ENCODE data around the gene VSTM2B.

Gene VSTM2B

DNA sequence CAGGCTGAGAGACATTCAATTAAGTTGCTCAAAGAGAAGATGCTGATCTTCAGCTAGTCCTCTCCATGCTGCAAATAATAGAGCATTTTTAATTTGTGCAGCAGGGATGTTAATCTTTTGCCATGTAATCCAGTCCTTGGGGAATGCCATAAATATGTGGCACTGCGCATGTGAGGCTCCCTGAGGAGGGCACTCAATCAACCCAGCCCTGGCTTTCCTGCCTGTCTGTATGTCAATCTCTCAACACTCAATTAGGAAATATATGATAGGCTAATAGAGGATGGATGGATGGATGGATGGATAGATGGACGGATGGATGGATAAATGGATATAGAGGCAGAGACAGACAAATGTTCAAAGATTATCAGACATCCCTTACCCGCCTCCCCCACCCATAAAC, 48.7 kb downstream of the VSTM2B start:
- no peak overlapping the region for H3K4me3 ChIP-seq (ENCODE audit: low read length)
- DNase-seq (ENCODE audit: low read depth, low spot score), result no peak

DNA sequence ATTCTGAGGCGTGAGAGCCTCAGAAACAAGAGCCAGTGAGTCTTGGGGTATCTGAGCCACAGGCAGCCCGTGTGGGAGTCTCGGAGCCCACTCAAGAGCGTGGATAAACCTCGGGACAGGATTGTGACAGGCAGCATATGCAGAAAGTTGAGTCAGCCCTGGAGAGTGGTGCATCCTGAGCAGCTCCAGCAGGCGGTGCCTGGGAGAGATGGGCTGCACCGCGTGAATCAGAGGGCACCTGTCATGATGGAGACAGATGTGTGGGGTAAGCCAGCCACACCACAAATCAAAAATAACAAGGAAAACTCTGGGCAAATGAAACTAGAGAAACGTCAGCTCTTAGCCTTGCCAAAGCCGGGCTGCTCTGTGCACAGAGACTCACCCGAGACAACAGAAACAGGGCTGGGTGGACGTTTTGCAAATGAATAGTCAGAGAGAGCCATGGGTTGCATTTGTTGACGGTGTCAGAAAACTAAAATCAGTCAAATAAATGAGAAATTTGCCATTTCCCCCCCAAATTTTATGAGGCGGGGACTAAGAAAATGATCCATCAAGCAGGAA, 50.3 kb downstream of the VSTM2B start:
- H3K4me3 ChIP-seq (ENCODE audit: low read length), result no peak overlapping the region
- no peak for DNase-seq (ENCODE audit: low read depth, low spot score)

DNA sequence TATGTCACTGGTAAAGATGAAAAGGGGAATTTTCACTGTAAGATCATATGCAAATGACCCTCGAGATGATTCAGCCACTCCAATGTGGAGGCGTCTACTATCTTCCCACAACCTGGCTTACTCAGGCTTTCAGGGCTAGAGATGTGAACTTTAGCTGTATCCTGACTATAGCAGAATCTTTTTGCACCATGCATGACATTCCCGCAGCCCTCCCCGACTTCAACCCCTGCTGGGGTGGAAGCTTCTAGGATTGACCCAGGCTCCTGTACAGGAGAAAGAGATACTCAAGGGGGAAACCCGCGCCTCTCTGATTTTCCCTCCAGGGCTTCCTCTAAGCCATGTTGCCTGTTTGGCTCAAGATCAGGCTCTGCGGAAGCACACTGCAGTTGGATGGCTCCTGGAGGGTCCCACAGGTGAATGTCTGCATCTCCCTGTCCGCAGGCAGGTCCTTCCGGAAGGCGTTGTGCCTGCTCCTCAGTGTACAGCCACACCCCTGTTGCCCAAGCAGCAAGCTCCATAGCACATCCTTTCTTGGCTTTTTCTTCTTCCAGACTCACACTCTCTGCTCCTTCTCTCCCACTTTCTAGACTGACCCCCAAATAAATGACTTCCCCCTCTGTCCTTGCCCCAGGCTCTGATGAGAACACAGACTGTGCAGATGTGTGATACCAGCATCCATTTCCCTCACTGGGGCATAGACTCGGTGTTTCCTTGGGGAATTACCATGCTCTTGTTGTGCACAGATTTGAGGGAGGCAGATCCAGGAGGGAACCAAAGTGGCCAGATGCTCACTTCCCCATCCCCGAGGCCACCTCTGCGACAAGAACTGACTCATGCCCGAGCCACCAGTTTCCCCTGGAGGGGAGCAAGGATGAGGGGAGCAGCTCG, 51.2 kb downstream of the VSTM2B start:
- DNase-seq (ENCODE audit: low read depth, low spot score), result no peak

DNA sequence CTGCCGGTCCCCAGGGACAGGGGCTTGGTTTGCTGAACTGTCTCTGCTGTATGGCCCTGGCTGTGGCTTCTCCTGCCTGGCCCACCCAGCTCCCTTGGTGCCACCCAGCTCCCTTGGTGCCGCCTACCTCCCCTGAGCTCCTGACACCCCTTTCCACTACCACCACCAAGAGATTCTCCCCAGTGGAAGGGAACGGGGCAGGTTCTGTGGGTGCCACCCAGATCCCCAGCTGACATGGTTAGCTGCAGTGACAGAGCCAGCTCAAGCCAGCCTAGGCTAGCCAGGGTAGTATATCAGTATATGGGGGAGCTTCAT, 51.8 kb downstream of the VSTM2B start:
- no peak for DNase-seq (ENCODE audit: low read depth, low spot score)
- H3K4me3 ChIP-seq (ENCODE audit: low read length), result no peak overlapping the region

More for the DNA sequence above, 51.2 kb downstream of the VSTM2B start:
- no peak overlapping the region for H3K4me3 ChIP-seq (ENCODE audit: low read length)

DNA sequence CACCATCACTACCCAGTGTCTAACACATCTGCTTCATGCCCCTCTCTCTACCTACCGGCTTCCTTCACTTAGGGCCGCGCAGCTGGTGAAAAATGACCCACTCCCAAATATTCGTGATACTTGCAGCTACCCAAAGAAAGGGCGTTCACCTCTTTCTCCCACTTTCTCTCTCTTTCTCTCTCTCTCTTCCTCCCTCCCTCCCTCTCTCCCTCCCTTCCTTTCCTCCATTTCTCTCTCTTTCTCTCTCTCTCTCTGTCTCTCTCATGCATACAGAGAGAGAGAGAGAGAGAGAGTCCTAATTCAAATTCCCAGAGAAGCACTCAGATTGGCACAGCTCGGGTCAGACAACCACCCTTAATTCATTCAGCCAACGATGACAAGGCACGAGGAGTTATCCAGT, 52.6 kb downstream of the VSTM2B start:
- no peak overlapping the region for H3K4me3 ChIP-seq (ENCODE audit: low read length)
- no peak for DNase-seq (ENCODE audit: low read depth, low spot score)

DNA sequence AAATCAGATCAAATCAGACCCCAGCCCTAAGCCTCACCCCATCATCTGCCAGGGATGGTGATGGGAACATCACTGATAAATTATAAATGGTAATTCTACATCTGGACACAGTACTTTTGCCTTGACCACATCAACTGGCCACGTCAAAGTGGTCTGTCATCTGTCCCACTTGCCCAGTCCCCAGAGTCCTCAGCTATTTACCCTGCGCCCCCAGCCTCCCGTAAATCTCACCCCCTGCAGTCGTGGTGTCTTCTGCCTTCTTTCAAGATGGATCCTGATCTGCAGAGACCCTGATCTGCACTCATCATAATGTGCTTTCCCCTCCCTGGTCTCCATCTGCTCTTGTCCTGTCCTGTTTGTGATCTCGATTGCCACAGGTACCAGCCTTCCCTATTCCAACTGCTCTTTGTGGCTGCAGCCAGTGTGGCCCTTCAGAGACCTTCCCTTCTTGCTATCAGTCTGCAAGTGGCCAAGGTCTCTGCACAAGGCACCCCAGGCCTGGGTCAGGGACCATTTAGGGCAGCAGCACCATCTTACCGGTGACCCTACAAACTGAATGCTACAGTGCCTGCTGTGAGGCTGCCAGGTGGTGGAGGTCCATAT, 53.6 kb downstream of the VSTM2B start:
- no peak overlapping the region for H3K4me3 ChIP-seq (ENCODE audit: low read length)
- DNase-seq (ENCODE audit: low read depth, low spot score), result no peak

DNA sequence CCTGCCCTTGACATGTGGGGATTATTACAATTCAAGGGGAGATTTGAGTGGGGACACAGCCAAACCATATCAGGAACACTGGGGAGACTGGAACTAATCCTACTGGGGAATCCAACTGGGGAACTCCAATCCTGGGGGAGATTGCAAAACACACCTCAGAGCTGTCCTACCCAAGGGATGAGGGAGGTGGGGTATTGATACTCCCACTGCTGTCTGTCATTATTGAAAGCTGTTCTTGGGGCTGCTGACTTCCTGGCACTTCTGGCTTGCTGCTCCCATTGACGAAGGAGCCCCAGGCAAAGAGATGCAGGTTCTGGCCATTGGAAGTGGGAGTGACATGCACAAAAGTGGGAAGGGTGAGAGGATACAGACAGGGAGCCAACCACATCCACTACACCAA, 55.6 kb downstream of the VSTM2B start:
- no peak overlapping the region for H3K4me3 ChIP-seq (ENCODE audit: low read length)
- DNase-seq (ENCODE audit: low read depth, low spot score), result no peak

DNA sequence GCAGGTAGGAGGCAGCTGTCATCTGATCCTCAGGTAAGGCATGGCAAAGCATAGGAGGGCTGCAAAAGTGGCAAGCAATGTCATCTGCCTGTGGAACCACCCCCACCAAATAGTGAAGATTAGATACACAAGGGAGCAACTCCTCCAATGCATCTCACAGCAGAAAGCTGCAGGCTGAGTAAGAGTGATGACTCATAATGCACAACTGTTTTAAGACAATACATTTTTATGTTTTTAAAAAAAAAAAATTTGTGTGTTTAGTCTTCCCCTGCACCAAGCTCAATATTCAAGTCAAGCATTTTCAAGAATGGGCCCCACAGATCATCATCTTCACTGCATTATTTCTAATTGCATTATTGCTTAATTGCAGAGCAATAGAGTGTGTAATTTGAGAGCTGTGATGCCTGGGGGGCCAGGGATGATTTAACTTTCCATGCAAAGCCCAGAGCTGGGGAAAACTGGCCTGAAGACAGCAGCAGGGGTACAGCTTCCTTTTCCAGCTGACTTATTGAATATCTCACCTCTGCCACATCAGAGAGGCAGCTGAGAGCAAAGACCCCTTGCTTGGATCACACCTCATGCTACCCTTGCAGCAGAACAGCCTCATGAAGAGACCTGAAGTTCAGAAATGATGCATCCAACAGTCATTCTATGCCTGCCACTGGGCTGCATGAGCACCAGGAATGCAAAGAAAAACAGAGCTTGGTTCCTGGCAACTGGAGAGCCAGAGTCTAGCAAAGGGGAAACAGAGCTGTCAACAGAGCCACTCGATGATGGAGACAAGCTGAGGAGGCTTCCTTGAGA, 57.6 kb downstream of the VSTM2B start:
- no peak overlapping the region for H3K4me3 ChIP-seq (ENCODE audit: low read length)

DNA sequence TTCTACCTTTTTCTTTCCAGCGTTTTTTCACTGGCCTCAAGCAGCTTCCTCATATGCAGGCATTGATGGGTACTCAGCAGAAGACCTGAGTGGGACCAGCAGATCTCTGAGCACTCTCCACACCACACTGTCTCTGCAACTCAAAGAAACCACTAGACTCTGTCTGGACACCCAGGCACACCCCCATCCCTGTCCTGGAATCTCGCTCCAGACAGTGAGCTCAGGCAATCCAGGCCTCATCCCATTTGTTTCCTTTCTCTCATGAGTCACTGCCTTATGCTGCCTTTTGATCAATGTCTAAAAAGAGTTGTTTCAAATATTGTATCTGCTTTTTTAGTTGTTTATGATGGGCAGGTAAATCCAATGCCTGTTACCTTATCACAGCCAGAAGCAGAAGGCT, 60.6 kb downstream of the VSTM2B start:
- H3K4me3 ChIP-seq (ENCODE audit: low read length), result no peak overlapping the region
- no peak for DNase-seq (ENCODE audit: low read depth, low spot score)

More for the DNA sequence above, 57.6 kb downstream of the VSTM2B start:
- DNase-seq (ENCODE audit: low read depth, low spot score), result no peak

DNA sequence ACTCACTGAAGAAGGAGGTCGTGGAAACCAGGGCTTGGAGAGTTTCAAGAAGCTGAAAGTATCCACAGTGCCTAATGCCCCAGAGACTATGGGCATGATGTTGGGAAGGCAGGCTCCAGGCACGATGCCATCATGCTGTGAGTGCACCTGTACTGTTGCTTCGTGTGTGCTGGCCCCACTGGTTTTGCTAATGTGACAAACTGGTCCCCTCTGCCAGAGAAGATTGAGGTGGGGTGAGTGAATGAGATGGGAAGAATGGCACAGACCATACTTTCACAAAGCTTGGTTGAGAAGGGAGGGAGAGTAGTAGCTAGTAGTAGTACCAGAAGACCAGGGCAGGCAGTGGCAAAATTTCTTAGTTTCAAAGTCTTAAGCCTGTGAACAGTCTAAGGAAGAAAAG, 61.3 kb downstream of the VSTM2B start:
- no peak overlapping the region for H3K4me3 ChIP-seq (ENCODE audit: low read length)
- no peak for DNase-seq (ENCODE audit: low read depth, low spot score)

DNA sequence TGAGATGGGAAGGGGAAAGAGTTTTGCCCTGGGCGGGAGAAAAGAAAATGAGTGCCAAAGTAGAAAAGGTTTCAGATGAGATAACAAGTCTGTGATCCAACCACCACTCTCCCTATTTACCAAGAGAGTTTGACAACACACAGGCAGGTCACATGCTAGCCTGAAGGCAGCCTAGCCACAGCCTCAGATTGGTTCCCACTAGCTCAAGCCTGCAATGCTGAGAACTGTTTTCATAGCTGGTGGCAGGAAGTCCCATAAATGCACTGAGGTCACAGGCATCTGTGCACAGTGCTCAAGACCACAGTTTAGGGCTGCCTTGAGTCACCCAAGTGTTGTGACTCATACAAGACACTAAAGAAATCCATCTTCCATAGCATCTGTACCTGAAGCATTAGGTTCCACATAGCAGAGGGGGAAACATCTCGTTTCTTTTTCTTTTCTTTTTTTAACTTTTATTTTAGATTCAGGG, 61.8 kb downstream of the VSTM2B start:
- peak; percentile 73 for DNase-seq (ENCODE audit: low read depth, low spot score)
- no peak overlapping the region for H3K4me3 ChIP-seq (ENCODE audit: low read length)

DNA sequence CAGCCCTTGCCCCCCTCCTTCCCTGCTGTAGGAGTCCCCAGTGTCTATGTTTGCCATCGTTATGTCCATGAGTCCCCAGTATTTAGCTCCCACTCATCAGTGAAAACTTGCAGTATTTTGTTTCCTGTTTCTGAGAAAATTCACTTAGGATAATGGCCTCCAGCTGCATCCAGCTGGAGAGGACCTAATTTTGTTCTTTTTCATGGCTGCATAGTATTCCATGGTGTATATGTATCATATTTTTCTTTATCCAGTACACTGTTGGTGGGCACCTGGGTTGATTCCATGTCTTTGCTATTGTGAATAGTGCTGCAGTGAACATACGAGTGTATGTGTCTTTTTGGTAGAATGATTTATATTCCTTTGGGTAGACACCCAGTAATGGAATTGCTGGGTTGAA, 62.3 kb downstream of the VSTM2B start:
- DNase-seq (ENCODE audit: low read depth, low spot score), result no peak
- no peak overlapping the region for H3K4me3 ChIP-seq (ENCODE audit: low read length)

DNA sequence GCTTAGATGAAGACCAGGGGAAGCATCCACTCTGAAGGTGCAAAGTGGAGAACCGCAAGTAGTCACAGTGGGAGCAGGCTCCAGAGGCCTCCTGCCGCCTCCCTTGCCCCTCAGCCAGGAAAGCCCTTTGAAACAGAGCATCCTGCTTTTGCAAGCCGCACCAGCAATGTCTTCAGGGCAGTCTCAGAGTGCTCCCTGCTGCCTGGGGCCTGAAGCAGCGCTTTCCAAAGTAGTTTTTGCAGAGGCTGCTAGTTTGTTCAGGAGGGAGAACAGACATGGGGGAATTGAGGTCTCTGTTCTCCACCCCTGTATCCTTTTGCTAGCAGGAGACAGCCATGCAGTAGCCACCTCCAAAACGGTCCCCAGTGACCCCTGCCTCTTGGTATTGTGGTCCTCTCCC, 64.5 kb downstream of the VSTM2B start:
- DNase-seq (ENCODE audit: low read depth, low spot score), result no peak
- no peak overlapping the region for H3K4me3 ChIP-seq (ENCODE audit: low read length)

DNA sequence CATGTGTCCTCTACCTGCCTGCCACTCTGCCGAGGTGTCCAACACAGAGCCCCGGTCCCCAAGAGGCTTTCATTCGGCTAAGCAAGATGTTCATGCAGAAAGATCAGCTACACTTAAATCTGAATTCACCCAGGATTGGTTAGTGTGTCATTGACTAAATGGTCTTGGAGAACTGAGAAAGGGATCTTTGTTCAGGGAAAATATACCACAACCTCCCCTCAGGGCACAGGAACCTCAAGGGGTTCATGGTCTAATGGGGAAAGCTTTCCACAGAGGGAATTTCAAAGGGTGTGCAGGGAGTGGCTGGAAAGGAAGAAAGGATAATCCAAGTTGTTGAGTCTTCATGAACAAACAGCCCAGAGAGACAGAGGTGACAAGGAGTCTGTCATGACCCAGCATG, 65.9 kb downstream of the VSTM2B start:
- no peak for DNase-seq (ENCODE audit: low read depth, low spot score)
- H3K4me3 ChIP-seq (ENCODE audit: low read length), result no peak overlapping the region

DNA sequence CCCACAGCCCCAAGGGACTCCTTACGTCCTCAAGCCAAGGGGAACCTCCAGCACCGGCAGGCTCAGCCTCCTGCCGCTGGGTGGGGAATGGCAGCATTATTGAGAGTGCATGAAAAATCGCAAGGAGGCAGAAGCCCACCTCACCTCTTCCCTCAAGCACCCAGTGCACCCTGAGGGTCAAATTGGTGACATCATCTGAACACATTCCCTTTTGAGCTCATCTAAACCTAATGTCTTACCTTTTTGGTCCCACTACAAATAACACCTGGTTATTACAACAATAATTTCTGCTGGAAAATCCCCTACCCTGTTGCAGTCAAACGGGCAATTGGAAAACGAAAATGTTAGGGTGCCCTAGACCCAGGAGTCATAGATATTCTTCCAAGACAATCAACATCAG, 68.1 kb downstream of the VSTM2B start:
- no peak for DNase-seq (ENCODE audit: low read depth, low spot score)
- no peak overlapping the region for H3K4me3 ChIP-seq (ENCODE audit: low read length)

DNA sequence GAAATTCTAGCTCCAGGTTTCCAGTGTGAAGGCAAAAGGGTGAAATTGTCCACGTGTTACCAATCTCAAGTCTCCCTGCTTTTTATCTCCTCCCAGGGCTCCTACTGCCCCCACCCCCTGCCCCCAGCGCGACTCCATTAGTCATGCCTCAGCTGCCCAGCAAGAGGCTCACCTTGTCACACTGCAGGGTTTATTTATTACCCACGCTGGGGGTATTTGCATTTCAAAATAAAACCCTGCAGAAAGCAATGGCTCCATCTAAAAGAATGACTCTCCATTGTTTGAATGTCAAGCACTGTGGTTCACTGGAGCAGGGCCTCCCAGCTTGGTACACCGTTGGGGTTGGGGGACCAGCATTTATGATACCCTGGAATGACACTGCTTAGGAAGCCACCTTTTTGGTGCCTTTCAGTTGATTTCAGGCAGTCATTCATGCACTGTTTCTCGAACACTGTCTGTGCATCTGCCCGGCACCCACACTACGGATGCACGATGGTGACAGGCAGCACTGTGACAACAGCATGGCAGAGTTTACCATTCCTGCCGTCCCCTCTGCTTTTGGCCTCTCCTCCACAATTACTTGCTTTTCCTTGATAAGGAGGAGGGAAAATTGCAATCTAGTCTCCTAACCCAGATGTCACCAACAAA, 70.4 kb downstream of the VSTM2B start:
- DNase-seq (ENCODE audit: low read depth, low spot score), result no peak

DNA sequence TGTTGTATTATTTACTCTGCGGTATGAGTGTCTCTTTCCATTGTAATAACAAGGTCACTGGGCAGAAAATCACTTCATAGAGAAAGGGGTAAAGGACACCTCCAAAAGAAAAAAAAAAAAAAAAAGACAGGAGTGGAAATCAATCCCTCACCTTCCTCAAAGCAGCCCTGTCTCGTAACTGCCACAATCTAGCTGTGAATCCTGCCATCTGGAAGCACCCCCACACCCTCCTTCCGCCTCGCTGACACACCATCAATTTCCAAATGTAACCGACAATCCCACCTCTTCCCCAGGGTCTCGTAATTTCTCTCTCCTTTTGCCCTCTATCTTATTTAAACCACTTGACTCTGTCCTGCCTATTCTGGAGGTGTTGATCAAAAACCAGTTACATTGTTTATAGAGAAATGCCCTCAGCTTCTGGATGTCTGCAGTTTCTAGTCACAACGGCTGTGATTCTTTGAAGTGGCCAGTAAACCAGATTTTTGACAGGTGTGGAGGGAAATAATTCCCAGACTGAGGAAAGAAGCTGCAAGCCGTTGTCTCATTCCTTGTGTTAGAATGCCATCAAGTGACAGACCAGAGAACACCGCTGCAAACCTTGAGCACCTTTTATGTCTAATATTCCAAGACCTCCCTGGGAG, 71.2 kb downstream of the VSTM2B start:
- no peak for DNase-seq (ENCODE audit: low read depth, low spot score)
- H3K4me3 ChIP-seq (ENCODE audit: low read length), result no peak overlapping the region

More for the DNA sequence above, 70.4 kb downstream of the VSTM2B start:
- no peak overlapping the region for H3K4me3 ChIP-seq (ENCODE audit: low read length)

DNA sequence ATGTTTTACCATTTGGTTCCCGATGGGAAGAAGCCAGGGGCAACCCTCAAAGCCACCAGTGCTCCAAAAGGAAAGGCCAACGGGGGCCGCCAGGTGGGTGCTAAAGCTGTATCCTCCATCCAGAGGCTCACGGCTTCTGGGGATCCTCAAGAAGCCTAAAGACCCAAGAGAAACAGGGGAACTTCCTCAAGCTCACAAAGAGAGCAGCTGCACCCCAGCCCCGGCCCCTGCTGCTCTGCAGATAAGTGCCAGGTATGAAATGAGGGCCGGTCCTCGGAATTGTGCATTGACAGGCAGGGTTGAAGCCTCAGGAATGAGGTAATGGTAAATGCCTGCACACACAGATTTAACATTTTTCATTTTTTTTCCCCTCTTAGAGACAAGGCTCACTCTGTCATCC, 72.2 kb downstream of the VSTM2B start:
- no peak for DNase-seq (ENCODE audit: low read depth, low spot score)
- no peak overlapping the region for H3K4me3 ChIP-seq (ENCODE audit: low read length)

DNA sequence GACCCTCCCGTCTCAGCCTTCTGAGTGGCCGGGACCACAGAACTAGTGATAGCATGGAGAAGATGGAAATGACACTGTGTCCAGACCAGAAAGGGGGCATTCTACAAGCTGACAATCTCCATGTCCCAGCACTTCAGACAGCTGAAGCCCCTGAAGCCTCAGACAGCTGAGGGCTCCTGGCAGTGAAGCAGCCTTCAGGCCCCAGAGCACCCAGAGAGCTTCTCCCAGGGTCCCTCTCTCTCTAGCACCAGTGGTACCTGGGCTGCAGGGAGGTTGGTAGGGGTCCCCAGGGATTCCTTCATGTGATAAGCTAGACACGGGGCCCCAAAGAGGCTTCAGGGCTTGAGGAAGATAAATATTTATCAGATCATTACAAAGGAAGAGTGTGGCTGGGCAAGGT, 72.7 kb downstream of the VSTM2B start:
- DNase-seq (ENCODE audit: low read depth, low spot score), result no peak
- H3K4me3 ChIP-seq (ENCODE audit: low read length), result no peak overlapping the region

Measured in Jurkat, Clone E6-1 (cell line).